K562 (cell line): Measurements from ENCODE around the gene DLGAP1. TPM values are rescaled to one million over a fixed set of nuclear protein-coding genes. Genes with fewer than 3 reads are reported as not detected.

Experiments
- ATF3 ChIP-seq, 2 experiments: fragments of 450-650 bp in 1 of 2; sonication (generic) in 1 of 2; formaldehyde crosslinking in 1 of 2; IDR thresholded peaks in 1 of 2; conservative IDR thresholded peaks in 1 of 2; 2 replicates each; pipeline versions ENCODE4 v1.6.1 to v1.8.1; 2016 to 2023; ENCODE audit warnings: mild to moderate bottlenecking in 2 of 2, moderate library complexity in 2 of 2, inconsistent platforms in 1 of 2, missing genetic modification reagents in 1 of 2
- C11orf30 ChIP-seq: fragments of 450-650 bp; IDR thresholded peaks from 2 replicates; pipeline ENCODE4 v1.6.1; 2016; ENCODE audit warnings: low read depth, mild to moderate bottlenecking
- CGGBP1 ChIP-seq: fragments of 250-450 bp; sonication (Bioruptor Pico); IDR thresholded peaks from 2 replicates; pipeline ENCODE4 v1.9.0; 2021; ENCODE audit warnings: mild to moderate bottlenecking
- CREBBP ChIP-seq: IDR thresholded peaks from one replicate; pipeline ENCODE4 v1.6.1; 2012; ENCODE audit warnings: low read depth, mild to moderate bottlenecking, control low read depth, inconsistent platforms, low read length
- HOXB6 ChIP-seq: fragments of 250-450 bp; sonication (Bioruptor Pico); IDR thresholded peaks from 2 replicates; pipeline ENCODE4 v1.5.1; 2022; ENCODE audit warnings: mild to moderate bottlenecking, borderline replicate concordance
- JUNB ChIP-seq: fragments of 450-650 bp; formaldehyde crosslinking; conservative IDR thresholded peaks from 2 replicates; pipeline ENCODE4 v1.4.0; 2020; ENCODE audit warnings: mild to moderate bottlenecking
- KLF13 ChIP-seq: fragments of 450-650 bp; IDR thresholded peaks from 2 replicates; pipeline ENCODE4 v1.6.1; 2016; ENCODE audit warnings: missing genetic modification characterization, low read depth, mild to moderate bottlenecking, missing compliant biosample characterization, moderate library complexity, borderline replicate concordance
- NFXL1 ChIP-seq: fragments of 450-650 bp; formaldehyde crosslinking; IDR thresholded peaks from 2 replicates; pipeline ENCODE4 v1.4.0; 2021; ENCODE audit warnings: mild to moderate bottlenecking
- NR2C1 ChIP-seq, 2 experiments: fragments of 450-650 bp; IDR thresholded peaks; 2 replicates each; pipeline ENCODE4 v1.6.1; 2017; ENCODE audit warnings: mild to moderate bottlenecking in 2 of 2, antibody characterized with exemption in 1 of 2, inconsistent platforms in 1 of 2, missing compliant biosample characterization in 1 of 2, missing genetic modification characterization in 1 of 2
- PHF21A ChIP-seq: fragments of 450-650 bp; IDR thresholded peaks from 2 replicates; pipeline ENCODE4 v1.6.1; 2017; ENCODE audit warnings: low read depth, borderline replicate concordance
- POLR2G ChIP-seq: fragments of 200-400 bp; formaldehyde crosslinking; IDR thresholded peaks from 2 replicates; pipeline ENCODE4 v1.6.1; 2017; ENCODE audit warnings: low read depth, mild to moderate bottlenecking, antibody characterized with exemption, low read length, moderate library complexity
- RERE ChIP-seq: sonication (generic); formaldehyde crosslinking; IDR thresholded peaks from 2 replicates; pipeline ENCODE4 v1.8.0; 2023; ENCODE audit warnings: missing genetic modification reagents, mild to moderate bottlenecking, borderline replicate concordance
- TGIF2 ChIP-seq: sonication (generic); formaldehyde crosslinking; IDR thresholded peaks from 2 replicates; pipeline ENCODE4 v1.8.1; 2022; ENCODE audit warnings: mild to moderate bottlenecking, missing genetic modification reagents, moderate library complexity
- ZNF354B ChIP-seq: fragments of 250-450 bp; sonication (Bioruptor Pico); IDR thresholded peaks from 2 replicates; pipeline ENCODE4 v1.4.0; 2020
- ZNF561 ChIP-seq: fragments of 450-650 bp; formaldehyde crosslinking; conservative IDR thresholded peaks from 2 replicates; pipeline ENCODE4 v1.4.0; 2020; ENCODE audit warnings: mild to moderate bottlenecking, moderate library complexity
- ZNF696 ChIP-seq: fragments of 250-450 bp; sonication (Bioruptor Pico); conservative IDR thresholded peaks from 2 replicates; pipeline ENCODE4 v1.4.0; 2020; ENCODE audit warnings: mild to moderate bottlenecking, moderate library complexity
- ZNF764 ChIP-seq: fragments of 250-450 bp; sonication (Bioruptor Pico); IDR thresholded peaks from 2 replicates; pipeline ENCODE4 v1.4.0; 2020; ENCODE audit warnings: low read depth, mild to moderate bottlenecking, moderate library complexity
- polyA plus RNA-seq, 8 experiments: library from polyadenylated mRNA; depleted of rRNA in 4 of 8; stranded (reverse) in 5 of 8; unstranded in 3 of 8; fragments of >200 nt; fragmentation: Nextera tagmentation in 2 of 8; fragmentation: Illumina TruSeq in 1 of 8; extraction: Ambion mirVana in 2 of 8; extraction: Trizol in 1 of 8; gene quantifications; 2 replicates each; pipeline versions ENCODE4 v1.2.1 to v1.2.3, GENCODE V29; 2011 to 2014; ENCODE audit warnings: inconsistent platforms in 1 of 8, missing spikeins in 1 of 8
- total RNA-seq, 7 experiments: library from RNA; depleted of rRNA in 6 of 7; stranded (reverse); fragments of >200 nt in 6 of 7; fragmentation: Illumina TruSeq in 2 of 7; extraction: Trizol in 2 of 7; gene quantifications; 2 replicates each; pipeline versions ENCODE4 v1.2.1 to v1.2.3, GENCODE V29; 2011 to 2021; ENCODE audit warnings: low replicate concordance in 1 of 7

The DLGAP1 gene
- total and polyA plus RNA-seq, 9 of the 15 experiments (the other 6 are each of a cell fraction or from before 2014, with no cell fraction given), result 0.04 to 0.22 (median 0.08) TPM

- TF ChIP-seq CGGBP1 (CRISPR knock-in tag), result no peak
- TF ChIP-seq ZNF764 (CRISPR knock-in tag), result peak; percentile 65; the same call in 1 of the 2 replicates
- no peak for TF ChIP-seq NR2C1 (IDR thresholded peaks at IDR 0.05)
- no peak for TF ChIP-seq NR2C1 (tag; IDR thresholded peaks at IDR 0.05)
- no peak for TF ChIP-seq HOXB6 (CRISPR knock-in tag)
- no peak for TF ChIP-seq PHF21A
- 0 out of 2 replicates have a peak, but pooled peaks have one; percentile 31 for TF ChIP-seq ZNF696 (CRISPR knock-in tag)
- no peak for TF ChIP-seq JUNB (CRISPR knock-in tag)
- TF ChIP-seq KLF13, result no peak
- no peak for TF ChIP-seq ZNF354B
- TF ChIP-seq CREBBP, result no peak
- TF ChIP-seq RERE (CRISPR knock-in tag), result 0 out of 2 replicates have a peak, but pooled peaks have one; percentile 89
- TF ChIP-seq C11orf30, result no peak
- 0 out of 2 replicates have a peak, but pooled peaks have one; percentile 56 for TF ChIP-seq ZNF561 (CRISPR knock-in tag)
- TF ChIP-seq TGIF2 (CRISPR knock-in tag), result peak; percentile 71; the same call in 1 of the 2 replicates
- TF ChIP-seq NFXL1 (CRISPR knock-in tag), result 0 out of 2 replicates have a peak, but pooled peaks have one; percentile 21
- peak; percentile 78; the same call in 1 of the 2 replicates for TF ChIP-seq POLR2G
- TF ChIP-seq ATF3 (IDR thresholded peaks at IDR 0.05), result no peak
- peak; percentile 70; the same call in 1 of the 2 replicates for TF ChIP-seq ATF3 (CRISPR knock-in tag; conservative IDR thresholded peaks at IDR 0.05)
These were observed 1003.7 kb downstream of the DLGAP1 start (continued) for GRCh38 chr18:3451183-3451988.
